Stimulated activated effector memory CD8-positive, alpha-beta T cell treated with anti-CD3 and anti-CD28 coated beads, Interleukin-12 subunit alpha, Interleukin-12 subunit beta, amount 100 ng/mL, for 72 hours (primary cell): ENCODE measurements around the gene NPHP3.

ENCODE experiments used
- ATAC-seq: fragments of 150-1000 bp; cut with Tn5 transposase; 2 replicates; pipeline ENCODE4 v1.10.0; 2021
- DNase-seq, 2 donors: peaks; one replicate each; pipeline ENCODE4 v3.0.0; 2021 to 2022; ENCODE audit warnings: low spot score in 2 of 2
- H3K27ac Mint-ChIP-seq: one replicate; pipeline ENCODE4 v1.8.0; 2022; ENCODE audit warnings: mild to moderate bottlenecking, mixed read lengths
- H3K36me3 Mint-ChIP-seq: one replicate; pipeline ENCODE4 v1.8.0; 2022; ENCODE audit warnings: mild to moderate bottlenecking, mixed read lengths
- H3K4me1 Mint-ChIP-seq: one replicate; pipeline ENCODE4 v1.8.0; 2022; ENCODE audit warnings: mixed read lengths
- H3K4me3 Mint-ChIP-seq: one replicate; pipeline ENCODE4 v1.8.0; 2022; ENCODE audit warnings: mild to moderate bottlenecking, mixed read lengths
- H3K9me3 Mint-ChIP-seq: one replicate; pipeline ENCODE4 v1.8.0; 2022; ENCODE audit warnings: mixed read lengths

NPHP3 gene

GRCh38 chr3:132713977-132714727 lies 8.1 kb downstream of the NPHP3 start:
- Mint-ChIP-seq H3K27ac (no peak overlapping the region), H3K4me1 (peaks cover 6% of the 10 kb centered on the region), H3K9me3 (no peaks in the 10 kb centered on the region), H3K4me3 (no peak overlapping the region), H3K36me3 (peaks cover 84% of the 10 kb centered on the region)
- ATAC-seq, result no peak
- DNase-seq, result no peak

GRCh38 chr3:132710311-132710710 lies 11.9 kb downstream of the NPHP3 start:
- H3K4me3 Mint-ChIP-seq, result no peak overlapping the region
- H3K4me1 Mint-ChIP-seq, result peaks cover 8% of the 10 kb centered on the region
- H3K36me3 Mint-ChIP-seq, result peaks cover 89% of the 10 kb centered on the region
- ATAC-seq (no peak), DNase-seq (no peak)
- no peak overlapping the region for H3K27ac Mint-ChIP-seq
- H3K9me3 Mint-ChIP-seq, result no peaks in the 10 kb centered on the region

GRCh38 chr3:132709761-132710160 lies 12.4 kb downstream of the NPHP3 start:
- Mint-ChIP-seq H3K9me3 (no peaks in the 10 kb centered on the region), H3K27ac (no peak overlapping the region), H3K4me1 (peaks cover 8% of the 10 kb centered on the region), H3K36me3 (peaks cover 95% of the 10 kb centered on the region), H3K4me3 (no peak overlapping the region)
- DNase-seq (no peak), ATAC-seq (no peak)

- DNase-seq, result no peak
- peaks cover 92% of the 10 kb centered on the region for H3K36me3 Mint-ChIP-seq
- no peak overlapping the region for H3K4me3 Mint-ChIP-seq
- no peak for ATAC-seq
- H3K4me1 Mint-ChIP-seq, result peaks cover 8% of the 10 kb centered on the region
- no peak overlapping the region for H3K27ac Mint-ChIP-seq
- no peaks in the 10 kb centered on the region for H3K9me3 Mint-ChIP-seq
These were observed 18.5 kb downstream of the NPHP3 start for GRCh38 chr3:132703733-132704132.

GRCh38 chr3:132695422-132695821 lies 26.8 kb downstream of the NPHP3 start:
- no peaks in the 10 kb centered on the region for H3K9me3 Mint-ChIP-seq
- DNase-seq, result no peak

GRCh38 chr3:132694991-132695390 lies 27.2 kb downstream of the NPHP3 start:
- no peaks in the 10 kb centered on the region for H3K9me3 Mint-ChIP-seq
- DNase-seq (no peak), ATAC-seq (no peak)
- H3K4me3 Mint-ChIP-seq, result no peak overlapping the region
- peaks cover 99% of the 10 kb centered on the region for H3K36me3 Mint-ChIP-seq
- no peaks in the 10 kb centered on the region for H3K4me1 Mint-ChIP-seq
- peak overlapping the region; percentile 15 for H3K27ac Mint-ChIP-seq

More at GRCh38 chr3:132695422-132695821, 26.8 kb downstream of the NPHP3 start:
- H3K4me1 Mint-ChIP-seq, result no peaks in the 10 kb centered on the region
- H3K36me3 Mint-ChIP-seq, result peaks cover 99% of the 10 kb centered on the region
- ATAC-seq, result no peak
- H3K27ac Mint-ChIP-seq, result no peak overlapping the region
- H3K4me3 Mint-ChIP-seq, result no peak overlapping the region

GRCh38 chr3:132690040-132690439 lies 32.2 kb downstream of the NPHP3 start:
- Mint-ChIP-seq H3K36me3 (peaks cover 99% of the 10 kb centered on the region), H3K4me3 (no peak overlapping the region)
- no peak for ATAC-seq

GRCh38 chr3:132682201-132682600 lies 40.0 kb downstream of the NPHP3 start:
- H3K36me3 Mint-ChIP-seq, result peaks cover 91% of the 10 kb centered on the region
- no peaks in the 10 kb centered on the region for H3K4me1 Mint-ChIP-seq
- no peaks in the 10 kb centered on the region for H3K9me3 Mint-ChIP-seq
- peak overlapping the region; percentile 49 for H3K27ac Mint-ChIP-seq
- ATAC-seq (no peak), DNase-seq (no peak)
- no peak overlapping the region for H3K4me3 Mint-ChIP-seq

More at GRCh38 chr3:132690040-132690439, 32.2 kb downstream of the NPHP3 start:
- H3K4me1 Mint-ChIP-seq, result no peaks in the 10 kb centered on the region
- no peaks in the 10 kb centered on the region for H3K9me3 Mint-ChIP-seq
- DNase-seq, result no peak
- no peak overlapping the region for H3K27ac Mint-ChIP-seq

GRCh38 chr3:132681421-132681820 lies 40.8 kb downstream of the NPHP3 start:
- DNase-seq (no peak), ATAC-seq (no peak)
- no peak overlapping the region for H3K4me3 Mint-ChIP-seq
- no peaks in the 10 kb centered on the region for H3K4me1 Mint-ChIP-seq
- H3K9me3 Mint-ChIP-seq, result no peaks in the 10 kb centered on the region
- no peak overlapping the region for H3K27ac Mint-ChIP-seq
- H3K36me3 Mint-ChIP-seq, result peaks cover 91% of the 10 kb centered on the region

- H3K4me3 Mint-ChIP-seq, result no peak overlapping the region
- H3K4me1 Mint-ChIP-seq, result no peaks in the 10 kb centered on the region
- H3K9me3 Mint-ChIP-seq, result no peaks in the 10 kb centered on the region
These were observed 42.3 kb downstream of the NPHP3 start for GRCh38 chr3:132679911-132680310.

GRCh38 chr3:132675408-132675807 lies 46.8 kb downstream of the NPHP3 start:
- Mint-ChIP-seq H3K36me3 (peaks cover 99% of the 10 kb centered on the region), H3K4me3 (no peak overlapping the region), H3K9me3 (no peaks in the 10 kb centered on the region), H3K27ac (no peak overlapping the region), H3K4me1 (no peaks in the 10 kb centered on the region)
- DNase-seq (no peak), ATAC-seq (no peak)

More at GRCh38 chr3:132679911-132680310, 42.3 kb downstream of the NPHP3 start:
- DNase-seq (no peak), ATAC-seq (no peak)
- H3K36me3 Mint-ChIP-seq, result peaks cover 91% of the 10 kb centered on the region
- no peak overlapping the region for H3K27ac Mint-ChIP-seq

- no peaks in the 10 kb centered on the region for H3K9me3 Mint-ChIP-seq
These were observed 52.9 kb downstream of the NPHP3 start for GRCh38 chr3:132669256-132669777.

GRCh38 chr3:132665230-132665745 lies 56.9 kb downstream of the NPHP3 start:
- no peak for DNase-seq
- no peak for ATAC-seq
- H3K4me3 Mint-ChIP-seq, result no peak overlapping the region
- no peak overlapping the region for H3K27ac Mint-ChIP-seq
- H3K9me3 Mint-ChIP-seq, result no peaks in the 10 kb centered on the region
- peaks cover 32% of the 10 kb centered on the region for H3K4me1 Mint-ChIP-seq
- H3K36me3 Mint-ChIP-seq, result peaks cover 70% of the 10 kb centered on the region

More at GRCh38 chr3:132669256-132669777, 52.9 kb downstream of the NPHP3 start:
- H3K4me3 Mint-ChIP-seq, result no peak overlapping the region
- H3K36me3 Mint-ChIP-seq, result peaks cover 99% of the 10 kb centered on the region
- H3K4me1 Mint-ChIP-seq, result peaks cover 9% of the 10 kb centered on the region
- ATAC-seq (no peak), DNase-seq (no peak)
- no peak overlapping the region for H3K27ac Mint-ChIP-seq

- Mint-ChIP-seq H3K9me3 (no peaks in the 10 kb centered on the region), H3K36me3 (peaks cover 45% of the 10 kb centered on the region), H3K4me1 (peaks cover 43% of the 10 kb centered on the region), H3K27ac (no peak overlapping the region), H3K4me3 (peak overlapping the region; percentile 96)
- ATAC-seq (no peak), DNase-seq (no peak)
These were observed 60.0 kb downstream of the NPHP3 start for GRCh38 chr3:132662212-132662611.

GRCh38 chr3:132661101-132661500 lies 61.1 kb downstream of the NPHP3 start:
- no peak for ATAC-seq
- peak overlapping the region; percentile 99 for H3K27ac Mint-ChIP-seq
- peak overlapping the region; percentile 96 for H3K4me3 Mint-ChIP-seq
- H3K36me3 Mint-ChIP-seq, result peaks cover 34% of the 10 kb centered on the region
- no peaks in the 10 kb centered on the region for H3K9me3 Mint-ChIP-seq
- H3K4me1 Mint-ChIP-seq, result peaks cover 43% of the 10 kb centered on the region
- no peak for DNase-seq

- peak overlapping the region; percentile 99 for H3K27ac Mint-ChIP-seq
- peaks cover 30% of the 10 kb centered on the region for H3K36me3 Mint-ChIP-seq
- DNase-seq (no peak), ATAC-seq (peak; percentile 53)
- no peaks in the 10 kb centered on the region for H3K9me3 Mint-ChIP-seq
- peaks cover 43% of the 10 kb centered on the region for H3K4me1 Mint-ChIP-seq
- peak overlapping the region; percentile 96 for H3K4me3 Mint-ChIP-seq
These were observed 61.5 kb downstream of the NPHP3 start for GRCh38 chr3:132660811-132661070.
